WTC11 (cell line): ENCODE measurements around the gene SHLD1. TPM values are rescaled to one million over a fixed set of nuclear protein-coding genes. Genes with fewer than 3 reads are reported as not detected.

Experiments used
- ATAC-seq: fragments of 200-7000 bp; cut with Tn5 transposase; 2 replicates; pipeline ENCODE4 v1.10.0; 2021; ENCODE audit warnings: mild to moderate bottlenecking, moderate library complexity
- CTCF ChIA-PET: fragments of 300-600 bp; sonication (Branson Sonifier 250); formaldehyde crosslinking; loops from one replicate; lab custom pipeline; 2021; ENCODE audit warnings: antibody characterized with exemption; lab: Charles Lee
- POLR2A ChIA-PET: fragments of 350-600 bp; sonication (Branson Sonifier 250); formaldehyde crosslinking; loops from one replicate; lab custom pipeline; 2021; ENCODE audit warnings: antibody characterized with exemption; lab: Charles Lee
- DNase-seq: peaks from one replicate; pipeline ENCODE4 v3.0.0; 2021; ENCODE audit warnings: low spot score
- H3K27ac Mint-ChIP-seq: 2 replicates; pipeline ENCODE4 v1.8.0; 2021; ENCODE audit warnings: mixed read lengths
- H3K27me3 Mint-ChIP-seq: 2 replicates; pipeline ENCODE4 v1.8.0; 2021; ENCODE audit warnings: low read depth, mild to moderate bottlenecking, moderate library complexity, mixed read lengths
- H3K36me3 Mint-ChIP-seq: 2 replicates; pipeline ENCODE4 v1.8.0; 2021; ENCODE audit warnings: mixed read lengths
- H3K4me1 Mint-ChIP-seq: 2 replicates; pipeline ENCODE4 v1.8.0; 2022; ENCODE audit warnings: mixed read lengths
- H3K4me3 Mint-ChIP-seq: 2 replicates; pipeline ENCODE4 v1.8.0; 2021; ENCODE audit warnings: mild to moderate bottlenecking, moderate library complexity, mixed read lengths
- H3K9me3 Mint-ChIP-seq: 2 replicates; pipeline ENCODE4 v1.8.0; 2021; ENCODE audit warnings: mixed read lengths
- CREM ChIP-seq: sonication (generic); formaldehyde crosslinking; IDR thresholded peaks from 2 replicates; pipeline ENCODE4 v1.8.1; 2022; ENCODE audit warnings: mild to moderate bottlenecking, missing genetic modification reagents, moderate library complexity
- ELF4 ChIP-seq: sonication (generic); formaldehyde crosslinking; IDR thresholded peaks from 2 replicates; pipeline ENCODE4 v1.8.1; 2022; ENCODE audit warnings: low read depth, mild to moderate bottlenecking, moderate library complexity, missing genetic modification reagents
- ETV6 ChIP-seq: sonication (generic); formaldehyde crosslinking; IDR thresholded peaks from 2 replicates; pipeline ENCODE4 v1.8.1; 2022; ENCODE audit warnings: mild to moderate bottlenecking, missing genetic modification reagents
- HMGA2 ChIP-seq: fragments of 250-450 bp; sonication (Bioruptor Pico); IDR thresholded peaks from 2 replicates; pipeline ENCODE4 v1.4.0; 2021; ENCODE audit warnings: mild to moderate bottlenecking, moderate library complexity
- IRF2 ChIP-seq: sonication (generic); formaldehyde crosslinking; IDR thresholded peaks from 2 replicates; pipeline ENCODE4 v1.8.0; 2022; ENCODE audit warnings: low read depth, missing genetic modification reagents, borderline replicate concordance
- NR1H2 ChIP-seq: sonication (generic); formaldehyde crosslinking; IDR thresholded peaks from 2 replicates; pipeline ENCODE4 v1.9.0; 2021; ENCODE audit warnings: mild to moderate bottlenecking, moderate library complexity, missing genetic modification reagents
- PRRX2 ChIP-seq: fragments of 250-450 bp; sonication (Bioruptor Pico); IDR thresholded peaks from 2 replicates; pipeline ENCODE4 v1.8.0; 2021; ENCODE audit warnings: mild to moderate bottlenecking
- SOX15 ChIP-seq: fragments of 250-450 bp; sonication (Bioruptor Pico); IDR thresholded peaks from 2 replicates; pipeline ENCODE4 v1.9.0; 2021; ENCODE audit warnings: mild to moderate bottlenecking
- ZBTB21 ChIP-seq: sonication (generic); formaldehyde crosslinking; IDR thresholded peaks from 2 replicates; pipeline ENCODE4 v1.8.1; 2023; ENCODE audit warnings: mild to moderate bottlenecking, missing genetic modification reagents, borderline replicate concordance
- total RNA-seq: library from RNA; stranded (reverse); gene quantifications from 3 replicates; pipeline ENCODE4 v1.2.3, GENCODE V29; 2021
- TF ChIP-seq, protein P1 (sequence below): sonication (generic); formaldehyde crosslinking; IDR thresholded peaks from 2 replicates; pipeline ENCODE4 v1.8.0; 2023; ENCODE audit warnings: missing genetic modification reagents, mild to moderate bottlenecking, borderline replicate concordance
- TF ChIP-seq, protein P2 (sequence below): fragments of 250-450 bp; sonication (Bioruptor Pico); conservative IDR thresholded peaks from 2 replicates; pipeline ENCODE4 v1.9.0; 2021; ENCODE audit warnings: mild to moderate bottlenecking
- TF ChIP-seq, protein P3 (sequence below): sonication (generic); formaldehyde crosslinking; IDR thresholded peaks from 2 replicates; pipeline ENCODE4 v1.8.0; 2022; ENCODE audit warnings: mild to moderate bottlenecking, missing genetic modification reagents
- TF ChIP-seq, protein P4 (sequence below): sonication (generic); formaldehyde crosslinking; IDR thresholded peaks from 2 replicates; pipeline ENCODE4 v1.8.1; 2023; ENCODE audit warnings: mild to moderate bottlenecking, missing genetic modification reagents, borderline replicate concordance
- TF ChIP-seq, protein P5 (sequence below): fragments of 250-450 bp; sonication (Bioruptor Pico); IDR thresholded peaks from 2 replicates; pipeline ENCODE4 v2.1.2; 2022; ENCODE audit warnings: mild to moderate bottlenecking, moderate library complexity
- TF ChIP-seq, protein P6 (sequence below): fragments of 250-450 bp; sonication (Bioruptor Pico); IDR thresholded peaks from 2 replicates; pipeline ENCODE4 v1.9.0; 2021; ENCODE audit warnings: mild to moderate bottlenecking
- TF ChIP-seq, protein P7 (sequence below): fragments of 250-450 bp; sonication (Bioruptor Pico); IDR thresholded peaks from 2 replicates; pipeline ENCODE4 v1.9.0; 2021; ENCODE audit warnings: moderate library complexity, mild to moderate bottlenecking, inconsistent platforms, borderline replicate concordance

Gene SHLD1
- total RNA-seq, 1 experiment from 2014 or later: 4.1 TPM

DNA sequence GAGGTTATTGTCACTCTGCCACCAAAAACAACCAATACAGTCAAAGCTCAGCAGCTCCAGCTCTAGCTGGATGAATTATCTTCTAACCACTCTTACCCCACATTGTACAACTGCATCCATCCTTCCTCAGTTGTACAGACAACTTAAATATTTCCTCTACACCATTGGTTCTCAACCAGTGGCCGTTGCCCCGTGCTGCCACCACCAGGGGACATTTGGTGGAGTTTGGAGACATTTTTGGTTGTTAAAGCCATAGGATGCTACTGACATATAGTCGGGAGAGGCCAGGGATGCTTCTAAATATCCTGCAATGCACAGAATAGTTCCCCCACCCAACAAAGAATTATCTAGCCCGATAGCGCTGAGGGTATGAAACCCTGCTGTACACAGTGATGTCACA is 59.3 kb downstream of the SHLD1 start (continued):
- TF ChIP-seq, protein P1, sequence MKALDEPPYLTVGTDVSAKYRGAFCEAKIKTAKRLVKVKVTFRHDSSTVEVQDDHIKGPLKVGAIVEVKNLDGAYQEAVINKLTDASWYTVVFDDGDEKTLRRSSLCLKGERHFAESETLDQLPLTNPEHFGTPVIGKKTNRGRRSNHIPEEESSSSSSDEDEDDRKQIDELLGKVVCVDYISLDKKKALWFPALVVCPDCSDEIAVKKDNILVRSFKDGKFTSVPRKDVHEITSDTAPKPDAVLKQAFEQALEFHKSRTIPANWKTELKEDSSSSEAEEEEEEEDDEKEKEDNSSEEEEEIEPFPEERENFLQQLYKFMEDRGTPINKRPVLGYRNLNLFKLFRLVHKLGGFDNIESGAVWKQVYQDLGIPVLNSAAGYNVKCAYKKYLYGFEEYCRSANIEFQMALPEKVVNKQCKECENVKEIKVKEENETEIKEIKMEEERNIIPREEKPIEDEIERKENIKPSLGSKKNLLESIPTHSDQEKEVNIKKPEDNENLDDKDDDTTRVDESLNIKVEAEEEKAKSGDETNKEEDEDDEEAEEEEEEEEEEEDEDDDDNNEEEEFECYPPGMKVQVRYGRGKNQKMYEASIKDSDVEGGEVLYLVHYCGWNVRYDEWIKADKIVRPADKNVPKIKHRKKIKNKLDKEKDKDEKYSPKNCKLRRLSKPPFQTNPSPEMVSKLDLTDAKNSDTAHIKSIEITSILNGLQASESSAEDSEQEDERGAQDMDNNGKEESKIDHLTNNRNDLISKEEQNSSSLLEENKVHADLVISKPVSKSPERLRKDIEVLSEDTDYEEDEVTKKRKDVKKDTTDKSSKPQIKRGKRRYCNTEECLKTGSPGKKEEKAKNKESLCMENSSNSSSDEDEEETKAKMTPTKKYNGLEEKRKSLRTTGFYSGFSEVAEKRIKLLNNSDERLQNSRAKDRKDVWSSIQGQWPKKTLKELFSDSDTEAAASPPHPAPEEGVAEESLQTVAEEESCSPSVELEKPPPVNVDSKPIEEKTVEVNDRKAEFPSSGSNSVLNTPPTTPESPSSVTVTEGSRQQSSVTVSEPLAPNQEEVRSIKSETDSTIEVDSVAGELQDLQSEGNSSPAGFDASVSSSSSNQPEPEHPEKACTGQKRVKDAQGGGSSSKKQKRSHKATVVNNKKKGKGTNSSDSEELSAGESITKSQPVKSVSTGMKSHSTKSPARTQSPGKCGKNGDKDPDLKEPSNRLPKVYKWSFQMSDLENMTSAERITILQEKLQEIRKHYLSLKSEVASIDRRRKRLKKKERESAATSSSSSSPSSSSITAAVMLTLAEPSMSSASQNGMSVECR (CRISPR knock-in tag): no peak
- no peak for TF ChIP-seq NR1H2 (CRISPR knock-in tag)
- no peak for TF ChIP-seq ELF4 (CRISPR knock-in tag)

DNA sequence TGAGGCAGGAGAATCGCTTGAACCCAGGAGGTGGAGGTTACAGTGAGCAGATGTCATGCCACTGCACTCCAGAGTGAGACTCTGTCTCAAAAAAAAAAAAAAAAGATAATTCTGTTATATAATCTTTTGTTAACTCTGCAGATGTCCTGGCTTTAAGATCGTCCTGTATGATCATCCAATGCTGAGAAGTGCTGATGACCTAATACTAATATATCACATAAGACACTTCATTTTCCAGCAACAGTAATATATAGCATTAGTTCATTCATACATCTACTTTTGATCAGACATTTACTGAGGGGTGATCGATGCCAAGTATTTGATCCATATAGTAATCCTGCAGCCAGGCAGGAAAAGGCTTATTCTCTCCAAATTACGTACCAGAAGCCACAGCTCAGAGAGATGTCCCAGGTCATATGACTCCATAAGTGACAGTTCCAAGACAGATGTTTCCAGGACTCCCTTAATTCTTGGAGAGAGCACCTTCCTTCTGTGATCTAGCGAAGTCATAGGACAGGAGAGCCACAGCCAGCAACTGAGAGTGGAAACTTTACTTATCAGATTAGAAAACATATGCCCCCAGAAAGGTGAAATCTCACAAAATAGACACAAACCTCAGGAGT is 60.7 kb downstream of the SHLD1 start:
- DNase-seq: no peak
- Mint-ChIP-seq H3K9me3 (no peaks in the 10 kb centered on the region), H3K36me3 (no peaks in the 10 kb centered on the region), H3K27me3 (no peaks in the 10 kb centered on the region; the same call in 1 of the 2 replicates), H3K4me3 (no peak overlapping the region), H3K4me1 (peaks cover 4% of the 10 kb centered on the region), H3K27ac (no peak overlapping the region)
- ChIA-PET CTCF (interaction anchor here (0.6 kb wide), 1 partner anchor 128 kb away, joined by 3 read pairs; no protein-coding TSS in a partner anchor), POLR2A (no interaction called here)
- ATAC-seq: no peak
- TF ChIP-seq ETV6 (CRISPR knock-in tag) (no peak), ZBTB21 (no peak), CREM (CRISPR knock-in tag) (no peak), IRF2 (no peak), HMGA2 (CRISPR knock-in tag) (no peak), SOX15 (CRISPR knock-in tag) (no peak), PRRX2 (CRISPR knock-in tag) (no peak)
- TF ChIP-seq, protein P2, sequence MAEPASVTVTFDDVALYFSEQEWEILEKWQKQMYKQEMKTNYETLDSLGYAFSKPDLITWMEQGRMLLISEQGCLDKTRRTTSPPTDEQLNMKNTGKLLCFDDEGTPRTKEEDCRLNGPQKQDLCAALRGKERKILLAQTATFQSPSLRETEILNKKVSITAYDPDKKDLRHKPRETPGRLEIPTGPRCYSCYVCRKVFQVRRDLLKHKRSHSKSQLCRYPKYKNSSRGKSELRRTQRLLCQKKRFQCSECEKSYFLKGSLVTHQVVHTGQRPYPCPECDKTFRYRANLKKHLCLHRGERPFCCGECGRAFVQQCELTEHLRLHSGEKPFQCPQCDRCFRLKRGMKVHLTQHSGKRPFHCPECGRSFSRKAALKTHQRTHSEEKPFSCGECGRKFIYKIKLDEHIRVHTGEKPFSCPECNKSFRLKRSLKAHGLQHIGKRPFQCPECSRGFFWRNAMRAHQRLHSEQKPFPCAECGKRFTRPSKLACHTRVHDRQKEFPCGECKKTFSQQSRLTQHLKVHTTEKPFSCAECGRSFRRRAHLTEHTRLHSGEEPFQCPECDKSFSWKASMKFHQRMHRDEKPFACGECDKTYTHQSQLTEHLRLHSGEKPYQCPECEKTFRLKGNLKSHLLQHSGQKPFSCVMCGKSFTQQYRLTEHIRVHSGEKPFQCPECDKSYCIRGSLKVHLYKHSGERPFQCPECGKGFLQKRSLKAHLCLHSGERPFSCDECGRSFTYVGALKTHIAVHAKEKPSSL (CRISPR knock-in tag): no peak
- TF ChIP-seq, protein P3, sequence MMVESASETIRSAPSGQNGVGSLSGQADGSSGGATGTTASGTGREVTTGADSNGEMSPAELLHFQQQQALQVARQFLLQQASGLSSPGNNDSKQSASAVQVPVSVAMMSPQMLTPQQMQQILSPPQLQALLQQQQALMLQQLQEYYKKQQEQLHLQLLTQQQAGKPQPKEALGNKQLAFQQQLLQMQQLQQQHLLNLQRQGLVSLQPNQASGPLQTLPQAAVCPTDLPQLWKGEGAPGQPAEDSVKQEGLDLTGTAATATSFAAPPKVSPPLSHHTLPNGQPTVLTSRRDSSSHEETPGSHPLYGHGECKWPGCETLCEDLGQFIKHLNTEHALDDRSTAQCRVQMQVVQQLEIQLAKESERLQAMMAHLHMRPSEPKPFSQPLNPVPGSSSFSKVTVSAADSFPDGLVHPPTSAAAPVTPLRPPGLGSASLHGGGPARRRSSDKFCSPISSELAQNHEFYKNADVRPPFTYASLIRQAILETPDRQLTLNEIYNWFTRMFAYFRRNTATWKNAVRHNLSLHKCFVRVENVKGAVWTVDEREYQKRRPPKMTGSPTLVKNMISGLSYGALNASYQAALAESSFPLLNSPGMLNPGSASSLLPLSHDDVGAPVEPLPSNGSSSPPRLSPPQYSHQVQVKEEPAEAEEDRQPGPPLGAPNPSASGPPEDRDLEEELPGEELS (CRISPR knock-in tag): no peak
- TF ChIP-seq, protein P4, sequence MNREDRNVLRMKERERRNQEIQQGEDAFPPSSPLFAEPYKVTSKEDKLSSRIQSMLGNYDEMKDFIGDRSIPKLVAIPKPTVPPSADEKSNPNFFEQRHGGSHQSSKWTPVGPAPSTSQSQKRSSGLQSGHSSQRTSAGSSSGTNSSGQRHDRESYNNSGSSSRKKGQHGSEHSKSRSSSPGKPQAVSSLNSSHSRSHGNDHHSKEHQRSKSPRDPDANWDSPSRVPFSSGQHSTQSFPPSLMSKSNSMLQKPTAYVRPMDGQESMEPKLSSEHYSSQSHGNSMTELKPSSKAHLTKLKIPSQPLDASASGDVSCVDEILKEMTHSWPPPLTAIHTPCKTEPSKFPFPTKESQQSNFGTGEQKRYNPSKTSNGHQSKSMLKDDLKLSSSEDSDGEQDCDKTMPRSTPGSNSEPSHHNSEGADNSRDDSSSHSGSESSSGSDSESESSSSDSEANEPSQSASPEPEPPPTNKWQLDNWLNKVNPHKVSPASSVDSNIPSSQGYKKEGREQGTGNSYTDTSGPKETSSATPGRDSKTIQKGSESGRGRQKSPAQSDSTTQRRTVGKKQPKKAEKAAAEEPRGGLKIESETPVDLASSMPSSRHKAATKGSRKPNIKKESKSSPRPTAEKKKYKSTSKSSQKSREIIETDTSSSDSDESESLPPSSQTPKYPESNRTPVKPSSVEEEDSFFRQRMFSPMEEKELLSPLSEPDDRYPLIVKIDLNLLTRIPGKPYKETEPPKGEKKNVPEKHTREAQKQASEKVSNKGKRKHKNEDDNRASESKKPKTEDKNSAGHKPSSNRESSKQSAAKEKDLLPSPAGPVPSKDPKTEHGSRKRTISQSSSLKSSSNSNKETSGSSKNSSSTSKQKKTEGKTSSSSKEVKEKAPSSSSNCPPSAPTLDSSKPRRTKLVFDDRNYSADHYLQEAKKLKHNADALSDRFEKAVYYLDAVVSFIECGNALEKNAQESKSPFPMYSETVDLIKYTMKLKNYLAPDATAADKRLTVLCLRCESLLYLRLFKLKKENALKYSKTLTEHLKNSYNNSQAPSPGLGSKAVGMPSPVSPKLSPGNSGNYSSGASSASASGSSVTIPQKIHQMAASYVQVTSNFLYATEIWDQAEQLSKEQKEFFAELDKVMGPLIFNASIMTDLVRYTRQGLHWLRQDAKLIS (CRISPR knock-in tag): no peak
- TF ChIP-seq, protein P5, sequence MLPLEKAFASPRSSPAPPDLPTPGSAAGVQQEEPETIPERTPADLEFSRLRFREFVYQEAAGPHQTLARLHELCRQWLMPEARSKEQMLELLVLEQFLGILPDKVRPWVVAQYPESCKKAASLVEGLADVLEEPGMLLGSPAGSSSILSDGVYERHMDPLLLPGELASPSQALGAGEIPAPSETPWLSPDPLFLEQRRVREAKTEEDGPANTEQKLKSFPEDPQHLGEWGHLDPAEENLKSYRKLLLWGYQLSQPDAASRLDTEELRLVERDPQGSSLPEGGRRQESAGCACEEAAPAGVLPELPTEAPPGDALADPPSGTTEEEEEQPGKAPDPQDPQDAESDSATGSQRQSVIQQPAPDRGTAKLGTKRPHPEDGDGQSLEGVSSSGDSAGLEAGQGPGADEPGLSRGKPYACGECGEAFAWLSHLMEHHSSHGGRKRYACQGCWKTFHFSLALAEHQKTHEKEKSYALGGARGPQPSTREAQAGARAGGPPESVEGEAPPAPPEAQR (CRISPR knock-in tag): no peak
- TF ChIP-seq, protein P6, sequence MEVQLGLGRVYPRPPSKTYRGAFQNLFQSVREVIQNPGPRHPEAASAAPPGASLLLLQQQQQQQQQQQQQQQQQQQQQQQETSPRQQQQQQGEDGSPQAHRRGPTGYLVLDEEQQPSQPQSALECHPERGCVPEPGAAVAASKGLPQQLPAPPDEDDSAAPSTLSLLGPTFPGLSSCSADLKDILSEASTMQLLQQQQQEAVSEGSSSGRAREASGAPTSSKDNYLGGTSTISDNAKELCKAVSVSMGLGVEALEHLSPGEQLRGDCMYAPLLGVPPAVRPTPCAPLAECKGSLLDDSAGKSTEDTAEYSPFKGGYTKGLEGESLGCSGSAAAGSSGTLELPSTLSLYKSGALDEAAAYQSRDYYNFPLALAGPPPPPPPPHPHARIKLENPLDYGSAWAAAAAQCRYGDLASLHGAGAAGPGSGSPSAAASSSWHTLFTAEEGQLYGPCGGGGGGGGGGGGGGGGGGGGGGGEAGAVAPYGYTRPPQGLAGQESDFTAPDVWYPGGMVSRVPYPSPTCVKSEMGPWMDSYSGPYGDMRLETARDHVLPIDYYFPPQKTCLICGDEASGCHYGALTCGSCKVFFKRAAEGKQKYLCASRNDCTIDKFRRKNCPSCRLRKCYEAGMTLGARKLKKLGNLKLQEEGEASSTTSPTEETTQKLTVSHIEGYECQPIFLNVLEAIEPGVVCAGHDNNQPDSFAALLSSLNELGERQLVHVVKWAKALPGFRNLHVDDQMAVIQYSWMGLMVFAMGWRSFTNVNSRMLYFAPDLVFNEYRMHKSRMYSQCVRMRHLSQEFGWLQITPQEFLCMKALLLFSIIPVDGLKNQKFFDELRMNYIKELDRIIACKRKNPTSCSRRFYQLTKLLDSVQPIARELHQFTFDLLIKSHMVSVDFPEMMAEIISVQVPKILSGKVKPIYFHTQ (CRISPR knock-in tag): no peak
- TF ChIP-seq, protein P7, sequence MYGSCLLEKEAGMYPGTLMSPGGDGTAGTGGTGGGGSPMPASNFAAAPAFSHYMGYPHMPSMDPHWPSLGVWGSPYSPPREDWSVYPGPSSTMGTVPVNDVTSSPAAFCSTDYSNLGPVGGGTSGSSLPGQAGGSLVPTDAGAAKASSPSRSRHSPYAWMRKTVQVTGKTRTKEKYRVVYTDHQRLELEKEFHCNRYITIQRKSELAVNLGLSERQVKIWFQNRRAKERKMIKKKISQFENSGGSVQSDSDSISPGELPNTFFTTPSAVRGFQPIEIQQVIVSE: no peak
